Left ventricle myocardium superior (tissue), 1 donor: ENCODE data around the gene UGT2A2. TPM values are rescaled to one million over a fixed set of nuclear protein-coding genes. Genes with fewer than 3 reads are reported as not detected.

Source experiments
- ATAC-seq: fragments of 200-7000 bp; cut with Tn5 transposase; one replicate; pipeline ENCODE4 v1.9.1; 2020; ENCODE audit warnings: mild to moderate bottlenecking, moderate library complexity
- DNase-seq: peaks from one replicate; pipeline ENCODE4 v3.0.0-alpha.2; 2020
- intact Hi-C: fragments of 100-400 bp; cut with micrococcal nuclease; formaldehyde crosslinking; loops from one replicate; pipeline ENCODE4 v1.11.0; 2022
- total RNA-seq: library from RNA; stranded (reverse); fragmentation: NEBNext Ultra II Directional; extraction: Animal tissue kit (Norgen Biotek cat#: 25700); gene quantifications from one replicate; pipeline ENCODE4 v1.2.1, GENCODE V29; 2021
- donor health status: DM: no; HTN: yes; CAD: no; lungs with severe emphysema.

Gene UGT2A2
- total RNA-seq, 1 donor from 2014 or later = not detected

- intact Hi-C loops = no loop called here
- no peak for ATAC-seq
- DNase-seq = no peak
These were observed 55.9 kb downstream of the UGT2A2 start for GRCh38 chr4:69583543-69583942.

- no peak for ATAC-seq
- intact Hi-C loops = no loop called here
These were observed 62.2 kb downstream of the UGT2A2 start for GRCh38 chr4:69577245-69577644.

GRCh38 chr4:69576251-69576877 lies 63.1 kb downstream of the UGT2A2 start:
- intact Hi-C loops = no loop called here
- DNase-seq (no peak), ATAC-seq (no peak)

More at GRCh38 chr4:69577245-69577644, 62.2 kb downstream of the UGT2A2 start:
- no peak for DNase-seq

- ATAC-seq = no peak
- intact Hi-C loops = no loop called here
- DNase-seq = no peak
These were observed 70.7 kb downstream of the UGT2A2 start for GRCh38 chr4:69568787-69569186.

GRCh38 chr4:69563424-69563823 lies 76.0 kb downstream of the UGT2A2 start:
- intact Hi-C loops = no loop called here
- ATAC-seq = no peak
- no peak for DNase-seq

- intact Hi-C loops = no loop called here
These were observed 89.8 kb downstream of the UGT2A2 start for GRCh38 chr4:69549651-69550050.

GRCh38 chr4:69546134-69546765 lies 93.2 kb downstream of the UGT2A2 start:
- ATAC-seq (no peak), DNase-seq (no peak)
- intact Hi-C loops = no loop called here

More at GRCh38 chr4:69549651-69550050, 89.8 kb downstream of the UGT2A2 start:
- no peak for DNase-seq
- ATAC-seq = no peak

Other genes with a start within 250 kb of the UGT2A2 start
- gene UGT2B4, start 143.7 kb downstream of the UGT2A2 start, total RNA-seq = not detected
- gene UGT2A1, start 13.6 kb upstream of the UGT2A2 start, total RNA-seq = not detected
- gene SULT1B1, start 121.0 kb upstream of the UGT2A2 start, total RNA-seq = 0.57 TPM
- gene SULT1E1, start 220.5 kb upstream of the UGT2A2 start, total RNA-seq = not detected